GM23338 (cell line): Measurements from ENCODE around the gene EHF. TPM values are rescaled to one million over a fixed set of nuclear protein-coding genes. Genes with fewer than 3 reads are reported as not detected.

ENCODE experiments used
- ATAC-seq: fragments of 200-7000 bp; cut with Tn5 transposase; 3 replicates; pipeline ENCODE4 v1.9.1; 2020
- DNase-seq: peaks from one replicate; pipeline ENCODE4 v3.0.0-alpha.2; 2015; ENCODE audit warnings: low spot score
- H2AFZ ChIP-seq: fragments of 200-600 bp; sonication (generic); 2 replicates; pipeline ENCODE4 v1.8.0; 2016; ENCODE audit warnings: antibody characterized with exemption, mild to moderate bottlenecking, moderate library complexity
- H3F3A ChIP-seq: fragments of 200-600 bp; sonication (generic); replicated peaks from 2 replicates; pipeline ENCODE4 v1.8.0; 2017; ENCODE audit warnings: antibody characterized with exemption, mixed run types, low read depth
- H3K27ac ChIP-seq: fragments of 200-600 bp; sonication (generic); 2 replicates; pipeline ENCODE4 v1.6.1; 2016; ENCODE audit warnings: low read depth
- H3K27me3 ChIP-seq: fragments of 200-600 bp; sonication (generic); 2 replicates; pipeline ENCODE4 v1.8.0; 2016; ENCODE audit warnings: mild to moderate bottlenecking, mixed run types, moderate library complexity; ENCODE audit not compliant: insufficient read depth
- H3K36me3 ChIP-seq: fragments of 200-600 bp; sonication (generic); 2 replicates; pipeline ENCODE4 v1.8.0; 2016; ENCODE audit warnings: mild to moderate bottlenecking; ENCODE audit not compliant: insufficient read depth
- H3K4me1 ChIP-seq: fragments of 200-600 bp; sonication (generic); 2 replicates; pipeline ENCODE4 v1.8.0; 2016; ENCODE audit warnings: mild to moderate bottlenecking, moderate library complexity; ENCODE audit not compliant: insufficient read depth
- H3K4me2 ChIP-seq: fragments of 200-600 bp; sonication (generic); 2 replicates; pipeline ENCODE4 v1.7.1; 2017; ENCODE audit warnings: mixed run types
- H3K4me3 ChIP-seq: fragments of 200-600 bp; sonication (generic); 2 replicates; pipeline ENCODE4 v1.6.1; 2016; ENCODE audit warnings: mixed run types
- H3K79me2 ChIP-seq: fragments of 200-600 bp; sonication (generic); replicated peaks from 2 replicates; pipeline ENCODE4 v1.8.0; 2017; ENCODE audit warnings: mild to moderate bottlenecking; ENCODE audit not compliant: insufficient read depth
- H3K9me2 ChIP-seq: fragments of 200-600 bp; sonication (generic); 2 replicates; pipeline ENCODE4 v1.8.0; 2017; ENCODE audit not compliant: insufficient read depth
- H4K20me1 ChIP-seq: fragments of 200-600 bp; sonication (generic); replicated peaks from 2 replicates; pipeline ENCODE4 v1.8.0; 2017; ENCODE audit warnings: mild to moderate bottlenecking; ENCODE audit not compliant: insufficient read depth
- H3K27ac Mint-ChIP-seq: 2 replicates; pipeline ENCODE4 v1.8.0; 2020; ENCODE audit warnings: inconsistent platforms, mild to moderate bottlenecking, moderate library complexity, mixed read lengths
- H3K27me3 Mint-ChIP-seq: 3 replicates; pipeline ENCODE4 v1.8.0; 2022; ENCODE audit warnings: low read depth, mild to moderate bottlenecking, moderate library complexity, mixed read lengths, inconsistent platforms; ENCODE audit not compliant: insufficient read depth, poor library complexity
- H3K36me3 Mint-ChIP-seq: 3 replicates; pipeline ENCODE4 v1.8.0; 2021; ENCODE audit warnings: low read depth, mild to moderate bottlenecking, inconsistent platforms, moderate library complexity, mixed read lengths
- H3K4me1 Mint-ChIP-seq: 3 replicates; pipeline ENCODE4 v1.8.0; 2020; ENCODE audit warnings: mild to moderate bottlenecking, inconsistent platforms, mixed read lengths
- H3K4me3 Mint-ChIP-seq: 3 replicates; pipeline ENCODE4 v1.8.0; 2021; ENCODE audit warnings: moderate library complexity, mild to moderate bottlenecking, inconsistent platforms, mixed read lengths
- H3K9me3 Mint-ChIP-seq: 3 replicates; pipeline ENCODE4 v1.8.0; 2020; ENCODE audit warnings: moderate library complexity, mild to moderate bottlenecking, inconsistent platforms, mixed read lengths
- CREB1 ChIP-seq: fragments of 250-450 bp; sonication (Bioruptor Pico); IDR thresholded peaks from 2 replicates; pipeline ENCODE4 v1.5.0; 2020; ENCODE audit warnings: low read depth, mild to moderate bottlenecking, moderate library complexity
- EZH2phosphoT487 ChIP-seq: fragments of 200-600 bp; sonication (generic); IDR thresholded peaks from one replicate; pipeline ENCODE4 v1.8.1; 2018; ENCODE audit warnings: antibody characterized with exemption; ENCODE audit not compliant: unreplicated experiment
- NANOG ChIP-seq: IDR thresholded peaks from 2 replicates; pipeline ENCODE4 v1.6.1; 2016; ENCODE audit warnings: antibody characterized with exemption, borderline replicate concordance
- POLR2AphosphoS5 ChIP-seq: IDR thresholded peaks from 2 replicates; pipeline ENCODE4 v1.6.1; 2016; ENCODE audit warnings: antibody characterized with exemption, low read depth
- STAT1 ChIP-seq: IDR thresholded peaks from one replicate; pipeline ENCODE4 v1.6.1; 2016; ENCODE audit warnings: antibody characterized with exemption; ENCODE audit not compliant: unreplicated experiment
- ZNF331 ChIP-seq: fragments of 250-450 bp; sonication (Bioruptor Pico); IDR thresholded peaks from 2 replicates; pipeline ENCODE4 v1.5.0; 2020; ENCODE audit warnings: low read depth, mild to moderate bottlenecking, moderate library complexity
- polyA plus RNA-seq: library from polyadenylated mRNA; unstranded; fragments of >200 nt; fragmentation: Nextera tagmentation; extraction: Ambion mirVana; gene quantifications from 2 replicates; pipeline ENCODE4 v1.2.1, GENCODE V29; 2016
- total RNA-seq: library from RNA; depleted of rRNA; stranded (reverse); fragments of >200 nt; shearing (Covaris generic); gene quantifications from 2 replicates; pipeline ENCODE4 v1.2.3, GENCODE V29; 2014
- TF ChIP-seq, protein P1 (sequence below): fragments of 250-450 bp; sonication (Bioruptor Pico); IDR thresholded peaks from 2 replicates; pipeline ENCODE4 v1.5.0; 2020; ENCODE audit warnings: mild to moderate bottlenecking, moderate library complexity
- TF ChIP-seq, protein P2 (sequence below): IDR thresholded peaks from one replicate; pipeline ENCODE4 v1.6.1; 2018; ENCODE audit warnings: antibody characterized with exemption; ENCODE audit not compliant: unreplicated experiment
- TF ChIP-seq, protein P3 (sequence below): IDR thresholded peaks from 2 replicates; pipeline ENCODE4 v1.6.1; 2016; ENCODE audit warnings: antibody characterized with exemption
- TF ChIP-seq, protein P4 (sequence below), 2 experiments: fragments of 200-600 bp in 1 of 2; sonication (generic) in 1 of 2; conservative IDR thresholded peaks; 2 replicates each; pipeline versions ENCODE4 v1.5.1 to v1.6.1; 2016 to 2017; ENCODE audit warnings: antibody characterized with exemption in 2 of 2, low read depth in 2 of 2, mild to moderate bottlenecking in 2 of 2, moderate library complexity in 1 of 2

Gene EHF
- total and polyA plus RNA-seq, 2 experiments from 2014 or later, result not detected

DNA sequence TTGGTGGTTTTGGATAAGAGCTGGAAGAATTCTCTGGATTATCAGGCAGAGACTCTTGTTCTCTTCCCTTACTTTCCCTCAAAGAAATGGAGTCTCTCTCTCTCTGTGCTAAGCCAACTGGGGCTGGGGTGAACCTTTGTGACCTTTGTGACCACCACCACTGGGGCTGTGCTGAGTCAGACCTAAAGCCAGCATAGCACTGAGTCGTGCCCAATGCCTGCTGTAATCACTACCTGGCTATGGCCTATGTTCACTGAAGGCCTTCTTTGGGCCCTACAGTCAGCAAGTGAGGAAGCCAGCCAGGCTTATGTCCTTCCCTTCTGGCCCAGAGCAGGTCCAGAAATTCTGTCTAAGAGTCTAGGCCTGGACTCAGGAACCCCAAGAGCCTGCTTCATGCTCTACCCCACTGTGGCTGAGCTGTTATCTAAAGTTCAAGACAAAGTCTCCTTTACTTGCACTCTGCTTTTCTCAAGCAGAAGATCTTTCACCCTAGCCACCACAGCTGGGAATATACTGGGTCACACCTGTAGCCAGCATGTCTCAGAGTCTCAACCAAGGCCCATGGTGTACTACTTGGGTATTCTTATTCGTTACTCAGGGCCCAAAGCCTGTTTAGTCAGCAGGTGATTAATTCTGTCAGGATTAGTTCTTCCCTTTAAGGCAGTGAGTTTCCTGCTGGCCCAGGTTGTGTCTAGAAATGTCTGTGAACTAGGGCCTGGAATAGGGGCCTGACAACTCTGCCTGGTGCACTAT lies 86.0 kb downstream of the EHF start:
- H3K4me1 Mint-ChIP-seq, result no peaks in the 10 kb centered on the region
- H3K9me3 Mint-ChIP-seq, result peaks cover 32% of the 10 kb centered on the region
- Histone ChIP-seq H3K27me3 (no peaks in the 10 kb centered on the region), H3F3A (no peaks in the 10 kb centered on the region), H3K4me1 (no peaks in the 10 kb centered on the region), H3K4me2 (no peak overlapping the region), H3K9me2 (no peaks in the 10 kb centered on the region), H3K4me3 (no peak overlapping the region), H2AFZ (no peak overlapping the region), H3K79me2 (peaks cover 62% of the 10 kb centered on the region), H4K20me1 (no peaks in the 10 kb centered on the region), H3K36me3 (peaks cover 20% of the 10 kb centered on the region), H3K27ac (no peak overlapping the region)
- H3K36me3 Mint-ChIP-seq, result peaks cover 62% of the 10 kb centered on the region
- peak; percentile 26; the same call in 1 of the 3 replicates for ATAC-seq
- no peaks in the 10 kb centered on the region for H3K27me3 Mint-ChIP-seq
- TF ChIP-seq STAT1, result no peak
- TF ChIP-seq ZNF331 (CRISPR knock-in tag), result no peak
- TF ChIP-seq, protein P1, sequence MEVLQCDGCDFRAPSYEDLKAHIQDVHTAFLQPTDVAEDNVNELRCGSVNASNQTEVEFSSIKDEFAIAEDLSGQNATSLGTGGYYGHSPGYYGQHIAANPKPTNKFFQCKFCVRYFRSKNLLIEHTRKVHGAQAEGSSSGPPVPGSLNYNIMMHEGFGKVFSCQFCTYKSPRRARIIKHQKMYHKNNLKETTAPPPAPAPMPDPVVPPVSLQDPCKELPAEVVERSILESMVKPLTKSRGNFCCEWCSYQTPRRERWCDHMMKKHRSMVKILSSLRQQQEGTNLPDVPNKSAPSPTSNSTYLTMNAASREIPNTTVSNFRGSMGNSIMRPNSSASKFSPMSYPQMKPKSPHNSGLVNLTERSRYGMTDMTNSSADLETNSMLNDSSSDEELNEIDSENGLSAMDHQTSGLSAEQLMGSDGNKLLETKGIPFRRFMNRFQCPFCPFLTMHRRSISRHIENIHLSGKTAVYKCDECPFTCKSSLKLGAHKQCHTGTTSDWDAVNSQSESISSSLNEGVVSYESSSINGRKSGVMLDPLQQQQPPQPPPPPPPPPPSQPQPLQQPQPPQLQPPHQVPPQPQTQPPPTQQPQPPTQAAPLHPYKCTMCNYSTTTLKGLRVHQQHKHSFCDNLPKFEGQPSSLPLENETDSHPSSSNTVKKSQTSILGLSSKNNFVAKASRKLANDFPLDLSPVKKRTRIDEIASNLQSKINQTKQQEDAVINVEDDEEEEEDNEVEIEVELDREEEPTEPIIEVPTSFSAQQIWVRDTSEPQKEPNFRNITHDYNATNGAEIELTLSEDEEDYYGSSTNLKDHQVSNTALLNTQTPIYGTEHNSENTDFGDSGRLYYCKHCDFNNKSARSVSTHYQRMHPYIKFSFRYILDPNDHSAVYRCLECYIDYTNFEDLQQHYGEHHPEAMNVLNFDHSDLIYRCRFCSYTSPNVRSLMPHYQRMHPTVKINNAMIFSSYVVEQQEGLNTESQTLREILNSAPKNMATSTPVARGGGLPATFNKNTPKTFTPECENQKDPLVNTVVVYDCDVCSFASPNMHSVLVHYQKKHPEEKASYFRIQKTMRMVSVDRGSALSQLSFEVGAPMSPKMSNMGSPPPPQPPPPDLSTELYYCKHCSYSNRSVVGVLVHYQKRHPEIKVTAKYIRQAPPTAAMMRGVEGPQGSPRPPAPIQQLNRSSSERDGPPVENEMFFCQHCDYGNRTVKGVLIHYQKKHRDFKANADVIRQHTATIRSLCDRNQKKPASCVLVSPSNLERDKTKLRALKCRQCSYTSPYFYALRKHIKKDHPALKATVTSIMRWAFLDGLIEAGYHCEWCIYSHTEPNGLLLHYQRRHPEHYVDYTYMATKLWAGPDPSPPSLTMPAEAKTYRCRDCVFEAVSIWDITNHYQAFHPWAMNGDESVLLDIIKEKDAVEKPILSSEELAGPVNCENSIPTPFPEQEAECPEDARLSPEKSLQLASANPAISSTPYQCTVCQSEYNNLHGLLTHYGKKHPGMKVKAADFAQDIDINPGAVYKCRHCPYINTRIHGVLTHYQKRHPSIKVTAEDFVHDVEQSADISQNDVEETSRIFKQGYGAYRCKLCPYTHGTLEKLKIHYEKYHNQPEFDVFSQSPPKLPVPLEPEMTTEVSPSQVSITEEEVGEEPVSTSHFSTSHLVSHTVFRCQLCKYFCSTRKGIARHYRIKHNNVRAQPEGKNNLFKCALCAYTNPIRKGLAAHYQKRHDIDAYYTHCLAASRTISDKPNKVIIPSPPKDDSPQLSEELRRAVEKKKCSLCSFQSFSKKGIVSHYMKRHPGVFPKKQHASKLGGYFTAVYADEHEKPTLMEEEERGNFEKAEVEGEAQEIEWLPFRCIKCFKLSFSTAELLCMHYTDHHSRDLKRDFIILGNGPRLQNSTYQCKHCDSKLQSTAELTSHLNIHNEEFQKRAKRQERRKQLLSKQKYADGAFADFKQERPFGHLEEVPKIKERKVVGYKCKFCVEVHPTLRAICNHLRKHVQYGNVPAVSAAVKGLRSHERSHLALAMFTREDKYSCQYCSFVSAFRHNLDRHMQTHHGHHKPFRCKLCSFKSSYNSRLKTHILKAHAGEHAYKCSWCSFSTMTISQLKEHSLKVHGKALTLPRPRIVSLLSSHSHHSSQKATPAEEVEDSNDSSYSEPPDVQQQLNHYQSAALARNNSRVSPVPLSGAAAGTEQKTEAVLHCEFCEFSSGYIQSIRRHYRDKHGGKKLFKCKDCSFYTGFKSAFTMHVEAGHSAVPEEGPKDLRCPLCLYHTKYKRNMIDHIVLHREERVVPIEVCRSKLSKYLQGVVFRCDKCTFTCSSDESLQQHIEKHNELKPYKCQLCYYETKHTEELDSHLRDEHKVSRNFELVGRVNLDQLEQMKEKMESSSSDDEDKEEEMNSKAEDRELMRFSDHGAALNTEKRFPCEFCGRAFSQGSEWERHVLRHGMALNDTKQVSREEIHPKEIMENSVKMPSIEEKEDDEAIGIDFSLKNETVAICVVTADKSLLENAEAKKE (CRISPR knock-in tag), result no peak
- no peak for TF ChIP-seq EZH2phosphoT487
- no peak for TF ChIP-seq POLR2AphosphoS5
- TF ChIP-seq, protein P2, sequence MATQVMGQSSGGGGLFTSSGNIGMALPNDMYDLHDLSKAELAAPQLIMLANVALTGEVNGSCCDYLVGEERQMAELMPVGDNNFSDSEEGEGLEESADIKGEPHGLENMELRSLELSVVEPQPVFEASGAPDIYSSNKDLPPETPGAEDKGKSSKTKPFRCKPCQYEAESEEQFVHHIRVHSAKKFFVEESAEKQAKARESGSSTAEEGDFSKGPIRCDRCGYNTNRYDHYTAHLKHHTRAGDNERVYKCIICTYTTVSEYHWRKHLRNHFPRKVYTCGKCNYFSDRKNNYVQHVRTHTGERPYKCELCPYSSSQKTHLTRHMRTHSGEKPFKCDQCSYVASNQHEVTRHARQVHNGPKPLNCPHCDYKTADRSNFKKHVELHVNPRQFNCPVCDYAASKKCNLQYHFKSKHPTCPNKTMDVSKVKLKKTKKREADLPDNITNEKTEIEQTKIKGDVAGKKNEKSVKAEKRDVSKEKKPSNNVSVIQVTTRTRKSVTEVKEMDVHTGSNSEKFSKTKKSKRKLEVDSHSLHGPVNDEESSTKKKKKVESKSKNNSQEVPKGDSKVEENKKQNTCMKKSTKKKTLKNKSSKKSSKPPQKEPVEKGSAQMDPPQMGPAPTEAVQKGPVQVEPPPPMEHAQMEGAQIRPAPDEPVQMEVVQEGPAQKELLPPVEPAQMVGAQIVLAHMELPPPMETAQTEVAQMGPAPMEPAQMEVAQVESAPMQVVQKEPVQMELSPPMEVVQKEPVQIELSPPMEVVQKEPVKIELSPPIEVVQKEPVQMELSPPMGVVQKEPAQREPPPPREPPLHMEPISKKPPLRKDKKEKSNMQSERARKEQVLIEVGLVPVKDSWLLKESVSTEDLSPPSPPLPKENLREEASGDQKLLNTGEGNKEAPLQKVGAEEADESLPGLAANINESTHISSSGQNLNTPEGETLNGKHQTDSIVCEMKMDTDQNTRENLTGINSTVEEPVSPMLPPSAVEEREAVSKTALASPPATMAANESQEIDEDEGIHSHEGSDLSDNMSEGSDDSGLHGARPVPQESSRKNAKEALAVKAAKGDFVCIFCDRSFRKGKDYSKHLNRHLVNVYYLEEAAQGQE, result no peak
- no peak for TF ChIP-seq CREB1
- TF ChIP-seq, protein P3, sequence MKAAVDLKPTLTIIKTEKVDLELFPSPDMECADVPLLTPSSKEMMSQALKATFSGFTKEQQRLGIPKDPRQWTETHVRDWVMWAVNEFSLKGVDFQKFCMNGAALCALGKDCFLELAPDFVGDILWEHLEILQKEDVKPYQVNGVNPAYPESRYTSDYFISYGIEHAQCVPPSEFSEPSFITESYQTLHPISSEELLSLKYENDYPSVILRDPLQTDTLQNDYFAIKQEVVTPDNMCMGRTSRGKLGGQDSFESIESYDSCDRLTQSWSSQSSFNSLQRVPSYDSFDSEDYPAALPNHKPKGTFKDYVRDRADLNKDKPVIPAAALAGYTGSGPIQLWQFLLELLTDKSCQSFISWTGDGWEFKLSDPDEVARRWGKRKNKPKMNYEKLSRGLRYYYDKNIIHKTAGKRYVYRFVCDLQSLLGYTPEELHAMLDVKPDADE, result no peak
- TF ChIP-seq, protein P4, sequence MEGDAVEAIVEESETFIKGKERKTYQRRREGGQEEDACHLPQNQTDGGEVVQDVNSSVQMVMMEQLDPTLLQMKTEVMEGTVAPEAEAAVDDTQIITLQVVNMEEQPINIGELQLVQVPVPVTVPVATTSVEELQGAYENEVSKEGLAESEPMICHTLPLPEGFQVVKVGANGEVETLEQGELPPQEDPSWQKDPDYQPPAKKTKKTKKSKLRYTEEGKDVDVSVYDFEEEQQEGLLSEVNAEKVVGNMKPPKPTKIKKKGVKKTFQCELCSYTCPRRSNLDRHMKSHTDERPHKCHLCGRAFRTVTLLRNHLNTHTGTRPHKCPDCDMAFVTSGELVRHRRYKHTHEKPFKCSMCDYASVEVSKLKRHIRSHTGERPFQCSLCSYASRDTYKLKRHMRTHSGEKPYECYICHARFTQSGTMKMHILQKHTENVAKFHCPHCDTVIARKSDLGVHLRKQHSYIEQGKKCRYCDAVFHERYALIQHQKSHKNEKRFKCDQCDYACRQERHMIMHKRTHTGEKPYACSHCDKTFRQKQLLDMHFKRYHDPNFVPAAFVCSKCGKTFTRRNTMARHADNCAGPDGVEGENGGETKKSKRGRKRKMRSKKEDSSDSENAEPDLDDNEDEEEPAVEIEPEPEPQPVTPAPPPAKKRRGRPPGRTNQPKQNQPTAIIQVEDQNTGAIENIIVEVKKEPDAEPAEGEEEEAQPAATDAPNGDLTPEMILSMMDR (conservative IDR thresholded peaks at IDR 0.05; ENCODE audit: low read depth in 2 of 2), result no peak
- no peak for TF ChIP-seq NANOG
- H3K4me3 Mint-ChIP-seq, result no peak overlapping the region
- no peak overlapping the region for H3K27ac Mint-ChIP-seq
- peak; percentile 2 for DNase-seq
